C4-2B (cell line): ENCODE results near the gene PXT1.
"Not testable (repeated sequence)": the region's sequence is repeated elsewhere in the genome, so short reads cannot be mapped to it uniquely, and the experiment has no call there.

Experiments used
- CTCF ChIP-seq: fragments of 450-650 bp; conservative IDR thresholded peaks from 2 replicates; pipeline ENCODE4 v1.5.1; 2017; ENCODE audit warnings: mild to moderate bottlenecking
- ZFX ChIP-seq: fragments of 450-650 bp; IDR thresholded peaks from 2 replicates; pipeline ENCODE4 v1.6.1; 2017

- not testable (repeated sequence) for TF ChIP-seq CTCF, ZFX
Observed at GRCh38 chr6:36452897-36453296, 10.2 kb upstream of the PXT1 start.
